Measurements from ENCODE around the gene OR5D18. TPM values are rescaled to one million over a fixed set of nuclear protein-coding genes. Genes with fewer than 3 reads are reported as not detected.
A peak's percentile ranks its signal among the peaks of the same experiment; 100 is the strongest.
"Not testable (repeated sequence)": the region's sequence is repeated elsewhere in the genome, so short reads cannot be mapped to it uniquely, and the experiment has no call there.

Gene OR5D18
- under 1 TPM in 1 of 8 experiments, not detected in 7; 0.28 TPM for total RNA-seq

DNA sequence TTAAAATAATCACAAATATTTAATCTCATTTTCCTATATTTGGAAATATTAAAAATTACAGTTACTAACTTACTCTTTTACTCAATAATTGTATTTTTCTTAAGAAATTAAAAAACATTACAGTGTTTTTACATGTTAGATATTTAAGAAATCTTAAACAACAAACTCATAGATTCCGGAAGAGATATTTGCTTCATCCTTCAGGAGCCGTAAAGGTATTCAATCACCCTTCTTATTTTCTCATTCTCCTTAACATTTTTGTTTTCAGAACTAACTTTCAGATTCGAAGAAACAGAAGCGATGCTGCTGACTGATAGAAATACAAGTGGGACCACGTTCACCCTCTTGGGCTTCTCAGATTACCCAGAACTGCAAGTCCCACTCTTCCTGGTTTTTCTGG is at the start of gene OR5D18:
Gene OR5D18 (plus strand): TSS at position 301 of the 400 bp plus-strand sequence. CDS start 0 bp downstream, at position 301.
- no peak for ATAC-seq (replicated peaks in 6 of 8)

DNA sequence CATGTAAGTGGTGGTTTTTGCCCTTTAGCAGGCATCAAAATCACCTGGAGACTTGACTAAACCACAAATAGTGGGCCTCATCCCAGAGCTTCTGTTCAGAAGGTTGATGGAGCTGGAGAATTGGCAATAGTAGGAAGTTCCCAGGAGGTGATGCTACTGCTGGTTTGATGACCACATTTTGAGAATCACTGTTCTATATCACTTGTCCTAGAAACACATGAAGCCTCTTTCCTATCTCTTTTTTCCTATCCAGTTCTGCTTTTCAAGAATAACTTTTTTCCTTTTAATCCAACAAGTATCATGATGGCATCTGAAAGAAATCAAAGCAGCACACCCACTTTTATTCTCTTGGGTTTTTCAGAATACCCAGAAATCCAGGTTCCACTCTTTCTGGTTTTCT is 46.3 kb upstream of the OR5D18 start, which contains the start of gene OR5D13:
Gene OR5D13 (plus strand): TSS at position 301 of the 400 bp plus-strand sequence. CDS start 0 bp downstream, at position 301.
- ATAC-seq (replicated peaks in 6 of 8), result no peak
- in situ Hi-C loops (cut with MboI; ENCODE audit: low pct_unique_long_range_greater_than_20kb in 2 of 9, low sequenced_read_pairs in 9 of 9, unreplicated experiment in 9 of 9), result loop anchor here in 1 of 9 experiments (25.0 kb wide), 1 partner anchor 89 kb away; no protein-coding TSS in a partner anchor
- Histone ChIP-seq H3K27ac (no peak within 1 kb of the TSS), H3K4me3 (no peak within 1 kb of the TSS), H3K4me1 (replicated peaks in 1 of 2) (no peaks in the 10 kb centered on the region)

More for the DNA sequence above, at the start of gene OR5D18:
- 22 to 80% (median 61%) methylated on average over 1 to 5 of the region's 5 CpGs for WGBS, 10 experiments
- no peak within 1 kb of the TSS for H3K27ac ChIP-seq
- no peaks in the 10 kb centered on the region for H3K4me1 ChIP-seq (replicated peaks in 1 of 2)
- in situ Hi-C loops (cut with MboI; ENCODE audit: low pct_unique_long_range_greater_than_20kb in 2 of 9, low sequenced_read_pairs in 9 of 9, unreplicated experiment in 9 of 9), result no loop called here
- no peak within 1 kb of the TSS for H3K4me3 ChIP-seq

DNA sequence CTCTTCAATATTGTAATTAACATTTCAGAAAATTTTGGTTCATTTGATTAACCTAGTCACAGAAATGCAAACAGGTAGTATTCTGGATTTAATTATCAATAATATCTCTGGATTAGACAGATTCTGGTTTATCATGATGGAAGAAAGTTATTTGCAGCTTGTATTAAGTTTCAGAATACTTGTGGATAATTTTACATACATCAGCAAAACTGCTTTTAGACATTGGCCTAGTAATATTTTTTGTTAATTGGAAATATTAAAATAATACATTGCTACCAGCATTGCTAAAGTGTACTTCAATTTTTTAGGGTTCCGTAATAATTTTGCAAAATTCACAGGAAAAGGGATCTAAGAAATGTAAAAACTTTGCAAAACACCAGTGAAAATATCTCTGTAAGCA is 27.8 kb upstream of the OR5D18 start:
- in situ Hi-C loops (cut with MboI; ENCODE audit: low pct_unique_long_range_greater_than_20kb in 2 of 9, low sequenced_read_pairs in 9 of 9, unreplicated experiment in 9 of 9), result no loop called here
- no peak for ATAC-seq (replicated peaks in 6 of 8)
- Histone ChIP-seq H3K4me3 (no peak overlapping the region), H3K27ac (no peak overlapping the region), H3K4me1 (replicated peaks in 1 of 2) (no peaks in the 10 kb centered on the region)
- 0 to 89% (median 70%) methylated on average over 1 of the region's 1 CpG for WGBS, 10 experiments

DNA sequence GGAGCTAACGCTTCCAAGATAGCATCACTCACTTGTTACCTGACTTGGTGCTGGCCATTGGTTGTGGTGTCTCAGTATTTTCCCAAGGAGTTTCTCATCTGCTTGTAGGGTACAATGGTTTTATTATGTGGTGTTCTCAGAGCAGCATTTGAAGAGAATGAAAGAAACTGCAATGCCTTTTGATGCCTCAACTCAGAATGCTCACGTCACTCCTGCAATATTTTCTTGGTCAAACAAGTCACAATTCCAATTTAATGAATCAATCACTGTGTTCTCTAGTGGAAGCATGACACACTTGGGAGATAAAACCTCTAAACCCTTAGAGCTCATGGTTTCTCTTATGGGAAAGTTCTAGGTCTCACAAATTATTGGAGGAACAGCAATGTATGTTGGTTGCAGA is 26.1 kb upstream of the OR5D18 start:
- no peak for ATAC-seq (replicated peaks in 6 of 8)
- Histone ChIP-seq H3K4me3 (no peak overlapping the region), H3K27ac (no peak overlapping the region), H3K4me1 (replicated peaks in 1 of 2) (no peaks in the 10 kb centered on the region)
- WGBS, 10 experiments, result 0 to 100% (median 54%) methylated on average over 1 to 2 of the region's 2 CpGs; no CpG with 5 or more reads in 3 of the 10 experiments
- in situ Hi-C loops (cut with MboI; ENCODE audit: low pct_unique_long_range_greater_than_20kb in 2 of 9, low sequenced_read_pairs in 9 of 9, unreplicated experiment in 9 of 9), result no loop called here

DNA sequence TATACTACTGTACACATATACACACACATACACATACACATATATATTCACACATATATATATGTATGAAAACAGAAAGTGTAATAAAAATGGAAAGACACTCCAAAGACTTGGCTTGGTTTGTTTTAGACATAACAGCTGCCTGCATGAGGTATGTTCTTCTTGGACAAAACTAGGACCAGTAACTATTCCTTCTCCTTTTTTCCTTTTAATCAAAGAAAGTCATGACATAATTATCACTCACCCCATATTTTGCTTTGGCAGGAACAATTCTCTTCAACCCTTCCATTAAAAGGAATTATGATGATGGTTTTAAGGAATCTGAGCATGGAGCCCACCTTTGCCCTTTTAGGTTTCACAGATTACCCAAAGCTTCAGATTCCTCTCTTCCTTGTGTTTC is 24.2 kb upstream of the OR5D18 start, which contains the start of gene OR5D14:
Gene OR5D14 (plus strand): TSS at position 301 of the 400 bp plus-strand sequence. CDS start 0 bp downstream, at position 301.
- ATAC-seq (replicated peaks in 6 of 8), result no peak
- H3K27ac ChIP-seq, result no peak within 1 kb of the TSS
- no peaks in the 10 kb centered on the region for H3K4me1 ChIP-seq (replicated peaks in 1 of 2)
- H3K4me3 ChIP-seq, result no peak within 1 kb of the TSS
- in situ Hi-C loops (cut with MboI; ENCODE audit: low pct_unique_long_range_greater_than_20kb in 2 of 9, low sequenced_read_pairs in 9 of 9, unreplicated experiment in 9 of 9), result no loop called here

DNA sequence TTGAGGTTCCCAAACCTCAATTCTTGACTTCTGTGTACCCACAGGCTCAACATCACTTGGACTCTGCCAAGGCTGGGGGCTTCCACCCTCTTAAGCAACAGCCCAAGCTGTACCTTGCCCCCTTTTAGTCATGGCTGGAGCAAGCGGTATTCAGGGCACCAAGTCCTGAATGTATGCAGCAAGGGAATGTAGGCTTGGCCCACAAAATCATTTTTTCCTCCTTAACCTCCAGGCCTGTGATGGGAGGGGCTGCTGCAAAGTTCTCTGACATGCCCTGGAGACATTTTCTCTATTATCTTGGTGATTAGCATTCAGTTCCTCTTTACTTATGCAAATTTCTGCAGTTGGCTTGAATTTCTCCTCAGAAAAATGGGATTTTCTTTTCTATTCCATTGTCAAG is 13.2 kb upstream of the OR5D18 start:
- in situ Hi-C loops (cut with MboI; ENCODE audit: low pct_unique_long_range_greater_than_20kb in 2 of 9, low sequenced_read_pairs in 9 of 9, unreplicated experiment in 9 of 9), result no loop called here
- Histone ChIP-seq H3K4me3 (no peak overlapping the region), H3K4me1 (replicated peaks in 1 of 2) (no peaks in the 10 kb centered on the region), H3K27ac (no peak overlapping the region)
- 11 to 75% (median 70%) methylated on average over 1 of the region's 1 CpG; no CpG with 5 or more reads in 7 of the 10 experiments for WGBS, 10 experiments
- ATAC-seq (replicated peaks in 6 of 8), result no peak

DNA sequence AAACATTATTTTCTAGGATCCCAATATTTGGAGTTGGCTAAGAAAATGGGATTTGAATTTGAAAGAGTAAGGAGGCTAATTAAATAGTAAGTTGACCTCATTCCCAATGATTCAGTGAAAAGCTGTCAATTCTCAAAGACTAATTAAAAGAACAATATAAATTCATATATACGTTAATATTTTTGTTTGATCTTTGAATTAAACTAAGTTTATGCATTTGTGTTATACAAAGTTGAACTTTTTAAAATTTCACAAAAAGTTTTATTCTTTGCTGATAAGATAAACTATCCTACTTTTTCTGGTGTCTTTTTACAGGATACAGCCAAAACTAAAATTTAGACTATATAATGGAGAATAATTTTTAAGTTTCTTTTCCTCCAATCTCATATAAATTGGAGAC is 8.4 kb upstream of the OR5D18 start, which contains the start of gene OR5L1:
Gene OR5L1 (plus strand): TSS at position 301 of the 400 bp plus-strand sequence. CDS start 100 bp downstream, outside the sequence.
- no peak for ATAC-seq (replicated peaks in 6 of 8)
- Histone ChIP-seq H3K4me1 (replicated peaks in 1 of 2) (no peaks in the 10 kb centered on the region), H3K27ac (no peak within 1 kb of the TSS), H3K4me3 (no peak within 1 kb of the TSS)
- in situ Hi-C loops (cut with MboI; ENCODE audit: low pct_unique_long_range_greater_than_20kb in 2 of 9, low sequenced_read_pairs in 9 of 9, unreplicated experiment in 9 of 9), result no loop called here
- WGBS, 10 experiments, result 29 to 86% (median 40%) methylated on average over 1 of the region's 1 CpG

DNA sequence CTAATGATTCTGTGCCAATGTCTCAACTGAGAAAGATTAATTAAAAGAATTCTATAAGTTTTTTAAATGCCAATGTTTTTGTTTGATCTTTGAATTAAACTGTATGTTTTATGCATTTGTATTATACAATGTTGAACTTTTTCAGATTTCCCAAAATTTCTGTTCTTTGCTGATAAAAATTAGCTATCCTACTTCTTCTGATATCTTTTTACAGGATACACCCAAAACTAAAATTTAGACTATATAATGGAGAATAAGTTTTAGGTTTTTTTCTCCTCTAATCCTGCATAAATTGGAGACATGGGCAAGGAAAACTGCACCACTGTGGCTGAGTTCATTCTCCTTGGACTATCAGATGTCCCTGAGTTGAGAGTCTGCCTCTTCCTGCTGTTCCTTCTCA is 7.5 kb downstream of the OR5D18 start, which contains the start of gene OR5L2:
Gene OR5L2 (plus strand): TSS at position 301 of the 400 bp plus-strand sequence. CDS start 0 bp downstream, at position 301.
- ATAC-seq (replicated peaks in 6 of 8), result no peak
- Histone ChIP-seq H3K27ac (no peak within 1 kb of the TSS), H3K4me3 (no peak within 1 kb of the TSS)

DNA sequence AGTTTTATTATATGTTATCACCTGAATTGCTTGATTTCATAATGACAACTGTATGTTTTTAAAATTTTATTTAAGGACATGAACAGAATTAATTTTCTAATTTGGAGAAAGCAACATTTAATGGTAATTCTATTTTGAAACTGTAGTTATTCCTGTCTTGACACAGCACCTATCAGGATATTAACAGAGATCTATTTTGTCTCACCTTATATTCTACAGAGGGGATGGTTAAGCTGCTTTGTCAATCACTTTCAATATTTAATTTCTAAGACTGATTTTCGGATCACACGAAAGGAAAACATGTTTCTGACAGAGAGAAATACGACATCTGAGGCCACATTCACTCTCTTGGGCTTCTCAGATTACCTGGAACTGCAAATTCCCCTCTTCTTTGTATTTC is 19.0 kb downstream of the OR5D18 start, which contains the start of gene OR5D16:
Gene OR5D16 (plus strand): TSS at position 301 of the 400 bp plus-strand sequence. CDS start 0 bp downstream, at position 301.
- no peak for ATAC-seq (replicated peaks in 6 of 8)
- Histone ChIP-seq H3K4me1 (replicated peaks in 1 of 2) (no peaks in the 10 kb centered on the region), H3K27ac (no peak within 1 kb of the TSS), H3K4me3 (no peak within 1 kb of the TSS)
- WGBS, 10 experiments, result 0 to 36% (median 10%) methylated on average over 1 to 3 of the region's 3 CpGs
- in situ Hi-C loops (cut with MboI; ENCODE audit: low pct_unique_long_range_greater_than_20kb in 2 of 9, low sequenced_read_pairs in 9 of 9, unreplicated experiment in 9 of 9), result no loop called here

More for the DNA sequence above, 7.5 kb downstream of the OR5D18 start, which contains the start of gene OR5L2:
- in situ Hi-C loops (cut with MboI; ENCODE audit: low pct_unique_long_range_greater_than_20kb in 2 of 9, low sequenced_read_pairs in 9 of 9, unreplicated experiment in 9 of 9), result no loop called here
- H3K4me1 ChIP-seq (replicated peaks in 1 of 2), result no peaks in the 10 kb centered on the region

DNA sequence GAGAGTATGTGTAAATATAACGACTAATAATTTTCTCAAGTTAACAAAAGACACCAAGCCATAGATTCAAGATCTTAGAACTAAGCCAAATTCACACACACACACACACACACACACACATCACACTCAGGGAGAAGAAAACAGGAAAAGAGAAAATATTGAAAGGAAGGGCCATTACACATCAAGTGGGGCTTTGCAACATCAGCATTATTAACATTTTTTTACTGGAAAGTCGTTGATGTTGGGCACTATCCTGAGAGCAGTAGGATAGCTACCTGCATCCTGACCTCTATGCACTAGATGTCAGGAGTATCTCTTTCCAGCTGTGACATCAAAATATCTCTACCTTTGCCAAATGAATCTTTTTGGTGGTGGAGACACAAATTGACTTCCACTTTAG is 28.0 kb downstream of the OR5D18 start:
- no peaks in the 10 kb centered on the region for H3K4me1 ChIP-seq (replicated peaks in 1 of 2)
- 0 to 80% (median 29%) methylated on average over 1 to 2 of the region's 2 CpGs; no CpG with 5 or more reads in 2 of the 10 experiments for WGBS, 10 experiments
- no peak overlapping the region for H3K4me3 ChIP-seq
- ATAC-seq (replicated peaks in 6 of 8), result no peak
- in situ Hi-C loops (cut with MboI; ENCODE audit: low pct_unique_long_range_greater_than_20kb in 2 of 9, low sequenced_read_pairs in 9 of 9, unreplicated experiment in 9 of 9), result no loop called here
- no peak overlapping the region for H3K27ac ChIP-seq

DNA sequence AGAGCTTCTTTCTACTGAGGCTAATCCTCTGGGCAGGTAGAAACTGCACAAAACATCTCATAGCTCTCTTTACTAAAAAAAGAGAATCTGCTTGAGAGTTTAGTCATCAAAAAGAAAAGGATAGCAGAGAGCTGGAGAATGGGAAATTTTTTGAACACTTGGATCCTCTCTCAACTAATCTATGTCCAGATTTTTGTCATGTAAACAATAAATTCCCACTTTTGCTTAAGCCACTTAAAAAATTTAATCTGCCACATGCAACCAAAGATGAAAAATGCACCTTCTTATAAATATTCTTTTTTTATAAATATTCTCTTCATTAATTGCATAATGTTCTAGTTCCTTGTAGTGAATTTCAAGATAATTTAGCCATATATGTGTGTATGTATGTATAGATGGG is 29.6 kb downstream of the OR5D18 start:
- Histone ChIP-seq H3K27ac (no peak overlapping the region), H3K4me1 (replicated peaks in 1 of 2) (no peaks in the 10 kb centered on the region), H3K4me3 (no peak overlapping the region)
- in situ Hi-C loops (cut with MboI; ENCODE audit: low pct_unique_long_range_greater_than_20kb in 2 of 9, low sequenced_read_pairs in 9 of 9, unreplicated experiment in 9 of 9), result no loop called here
- no peak for ATAC-seq (replicated peaks in 6 of 8)

DNA sequence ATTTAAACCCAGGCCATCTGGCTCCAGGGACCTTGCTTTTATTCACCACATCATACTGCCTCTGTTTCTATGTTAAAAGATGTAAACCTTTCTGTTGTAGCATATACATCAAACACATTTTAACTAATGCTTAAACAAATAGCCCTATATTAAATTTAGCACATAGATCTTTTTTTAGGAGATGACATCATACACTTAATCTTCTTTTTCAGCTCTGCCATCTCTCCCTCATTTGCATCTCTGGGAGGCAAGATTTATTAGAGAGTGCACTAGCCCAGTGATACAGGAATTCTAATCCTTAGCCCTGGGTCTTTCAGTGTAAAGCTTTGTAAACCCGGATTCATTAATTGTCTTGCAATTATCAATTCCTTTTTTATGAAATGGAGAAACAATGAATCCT is 32.7 kb downstream of the OR5D18 start:
- Histone ChIP-seq H3K4me3 (no peak overlapping the region), H3K4me1 (replicated peaks in 1 of 2) (no peaks in the 10 kb centered on the region), H3K27ac (no peak overlapping the region)
- in situ Hi-C loops (cut with MboI; ENCODE audit: low pct_unique_long_range_greater_than_20kb in 2 of 9, low sequenced_read_pairs in 9 of 9, unreplicated experiment in 9 of 9), result loop anchor here in 1 of 9 experiments (25.0 kb wide), 1 partner anchor 90 kb away; the partner anchor contains the start of gene OR5D13
- whole genome bisulfite sequencing, 10 experiments, result 0 to 88% (median 50%) methylated on average over 1 of the region's 1 CpG
- ATAC-seq (replicated peaks in 6 of 8), result peak in 2 of 8 experiments; percentile 43

DNA sequence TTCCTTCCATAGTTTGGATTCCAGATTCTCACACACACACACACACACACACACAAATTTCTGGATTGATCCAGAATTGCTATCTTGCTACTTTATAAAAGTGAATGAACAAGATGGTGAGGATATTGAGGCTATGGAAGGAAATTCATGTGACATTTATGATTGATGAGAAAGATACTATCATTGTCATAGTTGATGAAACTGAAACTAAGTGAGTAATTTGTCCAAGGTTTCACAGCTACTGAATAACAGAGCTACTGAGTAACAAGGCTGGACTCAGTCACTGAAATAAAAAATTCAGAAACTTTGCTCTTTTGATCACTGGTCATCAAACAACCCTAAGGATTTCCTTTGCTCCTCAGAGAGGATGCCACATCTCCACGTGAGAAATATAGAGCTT is 35.3 kb downstream of the OR5D18 start:
- ATAC-seq (replicated peaks in 6 of 8), result no peak
- WGBS, 10 experiments, result 0 to 80% (median 19%) methylated on average over 1 of the region's 1 CpG; no CpG with 5 or more reads in 4 of the 10 experiments
- Histone ChIP-seq H3K4me3 (no peak overlapping the region), H3K27ac (no peak overlapping the region), H3K4me1 (replicated peaks in 1 of 2) (no peaks in the 10 kb centered on the region)
- in situ Hi-C loops (cut with MboI; ENCODE audit: low pct_unique_long_range_greater_than_20kb in 2 of 9, low sequenced_read_pairs in 9 of 9, unreplicated experiment in 9 of 9), result loop anchor here in 1 of 9 experiments (25.0 kb wide), 1 partner anchor 92 kb away; the partner anchor contains the start of gene OR5D13

DNA sequence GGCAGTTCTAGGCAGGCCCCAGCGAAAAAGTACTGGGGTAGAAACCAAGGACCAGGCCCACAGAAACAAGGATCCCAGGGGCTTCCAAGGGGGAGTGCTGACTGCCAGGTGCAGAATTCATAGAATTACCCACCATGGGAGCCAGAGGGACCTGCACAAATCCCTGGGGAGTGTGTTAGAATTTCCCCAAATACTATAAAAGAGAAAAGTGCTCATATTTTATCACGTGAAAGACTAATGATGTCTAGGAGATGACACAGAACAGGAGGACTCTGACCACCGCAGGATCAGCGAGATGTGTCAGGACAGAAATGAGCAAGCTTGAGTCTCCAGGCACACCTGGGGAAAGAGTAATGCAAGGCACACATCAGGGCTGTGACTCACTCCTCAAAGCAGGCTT is 47.9 kb downstream of the OR5D18 start:
- WGBS, 10 experiments, result 0 to 100% (median 35%) methylated on average over 1 to 2 of the region's 4 CpGs; no CpG with 5 or more reads in 4 of the 10 experiments
- in situ Hi-C loops (cut with MboI; ENCODE audit: low pct_unique_long_range_greater_than_20kb in 2 of 9, low sequenced_read_pairs in 9 of 9, unreplicated experiment in 9 of 9), result loop anchor here in 1 of 9 experiments (25.0 kb wide), 1 partner anchor 105 kb away; the partner anchor contains the start of gene OR5D13
- not testable (repeated sequence) for H3K27ac ChIP-seq; ATAC-seq (replicated peaks in 6 of 8); H3K4me1 ChIP-seq (replicated peaks in 1 of 2); H3K4me3 ChIP-seq
